ENCODE data around the gene FAM184A. TPM values are rescaled to one million over a fixed set of nuclear protein-coding genes. Genes with fewer than 3 reads are reported as not detected.
"Not testable (repeated sequence)": the region's sequence is repeated elsewhere in the genome, so short reads cannot be mapped to it uniquely, and the experiment has no call there.

FAM184A gene
- total RNA-seq, 1 experiment from 2014 or later = 8.6 TPM

GRCh38 chr6:119121367-119121766 is 42.9 kb upstream of the FAM184A start:
- no peak for DNase-seq
- no peak overlapping the region for H3K27ac Mint-ChIP-seq (ENCODE audit: unreplicated experiment)
- H3K4me1 Mint-ChIP-seq (ENCODE audit: low read depth, unreplicated experiment) = no peaks in the 10 kb centered on the region
- TF ChIP-seq, protein P1, sequence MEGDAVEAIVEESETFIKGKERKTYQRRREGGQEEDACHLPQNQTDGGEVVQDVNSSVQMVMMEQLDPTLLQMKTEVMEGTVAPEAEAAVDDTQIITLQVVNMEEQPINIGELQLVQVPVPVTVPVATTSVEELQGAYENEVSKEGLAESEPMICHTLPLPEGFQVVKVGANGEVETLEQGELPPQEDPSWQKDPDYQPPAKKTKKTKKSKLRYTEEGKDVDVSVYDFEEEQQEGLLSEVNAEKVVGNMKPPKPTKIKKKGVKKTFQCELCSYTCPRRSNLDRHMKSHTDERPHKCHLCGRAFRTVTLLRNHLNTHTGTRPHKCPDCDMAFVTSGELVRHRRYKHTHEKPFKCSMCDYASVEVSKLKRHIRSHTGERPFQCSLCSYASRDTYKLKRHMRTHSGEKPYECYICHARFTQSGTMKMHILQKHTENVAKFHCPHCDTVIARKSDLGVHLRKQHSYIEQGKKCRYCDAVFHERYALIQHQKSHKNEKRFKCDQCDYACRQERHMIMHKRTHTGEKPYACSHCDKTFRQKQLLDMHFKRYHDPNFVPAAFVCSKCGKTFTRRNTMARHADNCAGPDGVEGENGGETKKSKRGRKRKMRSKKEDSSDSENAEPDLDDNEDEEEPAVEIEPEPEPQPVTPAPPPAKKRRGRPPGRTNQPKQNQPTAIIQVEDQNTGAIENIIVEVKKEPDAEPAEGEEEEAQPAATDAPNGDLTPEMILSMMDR (IDR thresholded peaks at IDR 0.05; ENCODE audit: unreplicated experiment) = no peak
- CTCF ChIA-PET = no interaction called here
- no peaks in the 10 kb centered on the region for H3K36me3 Mint-ChIP-seq (ENCODE audit: insufficient read depth, unreplicated experiment)
- no TSS peak for BruUV-seq (replicated peaks)
- no peaks in the 10 kb centered on the region for H3K9me3 Mint-ChIP-seq (ENCODE audit: low read depth, unreplicated experiment)
- no peak overlapping the region for H3K4me3 Mint-ChIP-seq (ENCODE audit: low read depth, unreplicated experiment)
- peaks cover 9% of the 10 kb centered on the region for H3K27me3 Mint-ChIP-seq (ENCODE audit: unreplicated experiment)
- intact Hi-C loops (cut with micrococcal nuclease; ENCODE audit: unreplicated experiment) = no loop called here

- no peaks in the 10 kb centered on the region for H3K4me1 Mint-ChIP-seq (ENCODE audit: low read depth, unreplicated experiment)
- no TSS peak for BruUV-seq (replicated peaks)
- no peak overlapping the region for H3K27ac Mint-ChIP-seq (ENCODE audit: unreplicated experiment)
- CTCF ChIA-PET = no interaction called here
- no peak for DNase-seq
- H3K36me3 Mint-ChIP-seq (ENCODE audit: insufficient read depth, unreplicated experiment) = no peaks in the 10 kb centered on the region
- peaks cover 9% of the 10 kb centered on the region for H3K27me3 Mint-ChIP-seq (ENCODE audit: unreplicated experiment)
- H3K4me3 Mint-ChIP-seq (ENCODE audit: low read depth, unreplicated experiment) = no peak overlapping the region
- no peaks in the 10 kb centered on the region for H3K9me3 Mint-ChIP-seq (ENCODE audit: low read depth, unreplicated experiment)
- TF ChIP-seq, protein P1 (IDR thresholded peaks at IDR 0.05; ENCODE audit: unreplicated experiment) = no peak
- intact Hi-C loops (cut with micrococcal nuclease; ENCODE audit: unreplicated experiment) = loop anchor here (10.0 kb wide), 2 partner anchors 225 to 315 kb away; partner anchors contain the start of gene ASF1A
Measured at GRCh38 chr6:119119989-119120388, 41.5 kb upstream of the FAM184A start.

GRCh38 chr6:119119062-119119461 is 40.6 kb upstream of the FAM184A start:
- intact Hi-C loops (cut with micrococcal nuclease; ENCODE audit: unreplicated experiment) = loop anchor here (10.0 kb wide), 2 partner anchors 224 to 314 kb away; partner anchors contain the start of gene ASF1A
- DNase-seq; H3K36me3 Mint-ChIP-seq (ENCODE audit: insufficient read depth, unreplicated experiment); BruUV-seq (replicated peaks); H3K4me3 Mint-ChIP-seq (ENCODE audit: low read depth, unreplicated experiment); H3K27me3 Mint-ChIP-seq (ENCODE audit: unreplicated experiment); H3K9me3 Mint-ChIP-seq (ENCODE audit: low read depth, unreplicated experiment); H3K27ac Mint-ChIP-seq (ENCODE audit: unreplicated experiment); CTCF ChIA-PET; H3K4me1 Mint-ChIP-seq (ENCODE audit: low read depth, unreplicated experiment): not testable (repeated sequence)

DNA sequence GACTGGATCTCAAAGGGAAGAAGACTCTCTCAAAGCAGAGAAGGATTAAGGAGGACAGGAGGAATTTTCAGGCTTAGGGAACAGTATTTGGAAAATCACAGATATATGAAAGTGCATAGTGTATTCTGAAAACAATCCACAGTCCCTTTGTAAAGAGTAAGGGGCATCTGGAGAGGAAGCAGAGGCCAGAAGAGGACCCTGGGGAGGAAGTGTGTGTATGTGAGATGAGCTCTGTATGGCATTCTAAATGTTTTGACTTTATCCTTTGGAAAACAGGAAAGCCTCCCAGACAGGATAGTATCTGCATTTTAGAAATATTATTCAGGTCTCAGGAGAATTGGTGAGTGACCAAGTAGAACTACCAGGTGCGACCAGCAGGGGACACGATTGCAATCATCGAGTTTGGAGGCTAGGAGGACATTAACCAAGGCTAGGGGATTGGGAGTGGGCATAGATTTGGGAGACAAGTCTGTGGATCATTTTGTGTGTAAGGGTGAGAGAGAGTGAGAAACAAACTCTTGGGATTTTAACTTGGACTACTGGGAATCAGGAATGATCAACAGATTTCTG is 38.3 kb upstream of the FAM184A start:
- TF ChIP-seq, protein P1 (IDR thresholded peaks at IDR 0.05; ENCODE audit: unreplicated experiment) = no peak
- DNase-seq = no peak
- no peak overlapping the region for H3K4me3 Mint-ChIP-seq (ENCODE audit: low read depth, unreplicated experiment)
- H3K27me3 Mint-ChIP-seq (ENCODE audit: unreplicated experiment) = peaks cover 9% of the 10 kb centered on the region
- H3K27ac Mint-ChIP-seq (ENCODE audit: unreplicated experiment) = no peak overlapping the region
- H3K36me3 Mint-ChIP-seq (ENCODE audit: insufficient read depth, unreplicated experiment) = no peaks in the 10 kb centered on the region
- CTCF ChIA-PET = no interaction called here
- intact Hi-C loops (cut with micrococcal nuclease; ENCODE audit: unreplicated experiment) = loop anchor here (10.0 kb wide), 2 partner anchors 222 to 312 kb away; partner anchors contain the start of gene ASF1A
- H3K9me3 Mint-ChIP-seq (ENCODE audit: low read depth, unreplicated experiment) = no peaks in the 10 kb centered on the region
- no peaks in the 10 kb centered on the region for H3K4me1 Mint-ChIP-seq (ENCODE audit: low read depth, unreplicated experiment)
- no TSS peak for BruUV-seq (replicated peaks)

GRCh38 chr6:119113961-119114360 is 35.5 kb upstream of the FAM184A start:
- Mint-ChIP-seq H3K4me3 (ENCODE audit: low read depth, unreplicated experiment) (no peak overlapping the region), H3K27ac (ENCODE audit: unreplicated experiment) (no peak overlapping the region), H3K9me3 (ENCODE audit: low read depth, unreplicated experiment) (no peaks in the 10 kb centered on the region), H3K4me1 (ENCODE audit: low read depth, unreplicated experiment) (no peaks in the 10 kb centered on the region), H3K36me3 (ENCODE audit: insufficient read depth, unreplicated experiment) (no peaks in the 10 kb centered on the region), H3K27me3 (ENCODE audit: unreplicated experiment) (peaks cover 9% of the 10 kb centered on the region)
- CTCF ChIA-PET = no interaction called here
- DNase-seq = no peak
- intact Hi-C loops (cut with micrococcal nuclease; ENCODE audit: unreplicated experiment) = loop anchor here (5.0 to 10.0 kb wide), 3 partner anchors 37 to 309 kb away; partner anchors contain the start of genes ASF1A and FAM184A
- BruUV-seq (replicated peaks) = no TSS peak
- TF ChIP-seq, protein P1 (IDR thresholded peaks at IDR 0.05; ENCODE audit: unreplicated experiment) = no peak

All from Calu3 (cell line).